ENCODE measurements around the gene MDM2. TPM values are rescaled to one million over a fixed set of nuclear protein-coding genes. Genes with fewer than 3 reads are reported as not detected.

MDM2 gene
- total RNA-seq, 1 experiment from 2014 or later: 159 TPM

- H3K9me3 Mint-ChIP-seq: no peaks in the 10 kb centered on the region
These were observed 17.7 kb downstream of the MDM2 start for GRCh38 chr12:68825569-68826217.

More at GRCh38 chr12:68825569-68826217, 17.7 kb downstream of the MDM2 start:
- Histone ChIP-seq H3K23me2 (ENCODE audit: insufficient read length, low read depth, low read length, poor library complexity, severe bottlenecking) (no peaks in the 10 kb centered on the region), H3K56ac (ENCODE audit: insufficient read length, low read depth, low read length) (no peak overlapping the region), H4K20me1 (ENCODE audit: control insufficient read depth, insufficient read depth, insufficient read length) (no peaks in the 10 kb centered on the region), H4K8ac (replicated peaks; ENCODE audit: insufficient read length, low read depth, low read length) (no peak overlapping the region), H3K79me2 (ENCODE audit: insufficient read depth, low read length) (no peaks in the 10 kb centered on the region), H3K4me1 (ENCODE audit: insufficient read depth, low read length) (no peaks in the 10 kb centered on the region), H3K14ac (ENCODE audit: insufficient read depth, low read length) (no peak overlapping the region), H3K23ac (ENCODE audit: insufficient read length, low read depth, low read length) (no peak overlapping the region), H3K79me1 (ENCODE audit: insufficient read depth, low read depth, low read length, poor library complexity, severe bottlenecking) (no peaks in the 10 kb centered on the region), H2AFZ (ENCODE audit: low read length) (no peak overlapping the region), H4K5ac (ENCODE audit: insufficient read length, low read depth, low read length) (no peak overlapping the region), H2BK5ac (ENCODE audit: insufficient read length, low read length) (no peak overlapping the region), H3K27me3 (ENCODE audit: insufficient read depth, low read length) (no peaks in the 10 kb centered on the region), H3K4me2 (ENCODE audit: insufficient read depth, insufficient read length, low read length) (no peak overlapping the region), H2BK12ac (ENCODE audit: insufficient read length, low read depth, low read length) (no peak overlapping the region), H2BK120ac (ENCODE audit: low read depth, low read length, poor library complexity, severe bottlenecking) (no peak overlapping the region), H3K27ac (ENCODE audit: insufficient read length, low read depth, low read length) (no peak overlapping the region), H3K4ac (ENCODE audit: low read depth, low read length) (no peak overlapping the region), H2BK20ac (ENCODE audit: low read depth, low read length, poor library complexity, severe bottlenecking) (no peak overlapping the region), H3K9ac (ENCODE audit: extremely low read depth, insufficient read length, low read length) (no peak overlapping the region), H3K9me3 (ENCODE audit: control insufficient read depth, low read depth, low read length) (no peaks in the 10 kb centered on the region), H4K91ac (ENCODE audit: insufficient read length, low read depth, low read length) (no peak overlapping the region), H3T11ph (ENCODE audit: low read length) (no peak overlapping the region), H3K18ac (ENCODE audit: insufficient read length, low read depth, low read length) (no peak overlapping the region), H2AK5ac (ENCODE audit: insufficient read length, low read length) (no peak overlapping the region), H2BK15ac (ENCODE audit: low read depth, low read length) (no peak overlapping the region)
- H3K4me3 Mint-ChIP-seq: no peak overlapping the region
- no peaks in the 10 kb centered on the region for H3K27me3 Mint-ChIP-seq (ENCODE audit: low read depth)
- WGBS (ENCODE audit: extremely low coverage, insufficient read length, low lambda C conversion rate): no CpG with 5 or more reads among the region's 11 CpGs
- H3K36me3 Mint-ChIP-seq (ENCODE audit: insufficient read depth in 1 of 3, low read depth in 3 of 3): peaks cover 23 to 87% (median 66%) of the 10 kb centered on the region in 3 experiments; a peak in 6 of 7 replicates
- peak overlapping the region in 1 of 3 experiments; percentile 2; a peak in 1 of 7 replicates for H3K27ac Mint-ChIP-seq
- no peak for TF ChIP-seq CTCF (conservative IDR thresholded peaks at IDR 0.05)
- peaks cover 2 to 5% of the 10 kb centered on the region in 2 experiments; a peak in 3 of 4 replicates for H3K4me1 Mint-ChIP-seq
- no peak for DNase-seq
